ENCODE measurements around the gene DENND2A. TPM values are rescaled to one million over a fixed set of nuclear protein-coding genes. Genes with fewer than 3 reads are reported as not detected.

The DENND2A gene
- total RNA-seq, 1 experiment from 2014 or later: 7.3 TPM

DNA sequence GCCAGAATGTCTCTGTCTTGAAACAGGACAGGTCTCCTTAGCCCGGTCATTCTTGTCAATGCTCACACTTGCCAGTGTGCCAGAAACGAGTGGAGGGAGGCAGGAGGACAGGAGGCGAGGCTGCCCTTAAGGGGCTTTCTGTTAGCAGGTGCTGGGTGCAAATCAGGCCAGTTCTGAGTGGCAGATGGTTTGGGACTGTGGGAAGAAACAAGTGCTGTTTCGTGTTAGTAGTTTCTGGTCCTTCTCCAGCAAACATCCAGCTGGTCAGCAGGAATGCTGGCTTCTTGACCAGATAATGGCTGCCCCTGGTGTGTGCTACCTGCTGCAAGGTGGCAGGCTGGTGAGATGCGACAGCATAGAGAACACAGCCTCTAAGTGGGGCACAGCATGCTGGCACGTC lies 47.7 kb upstream of the DENND2A start:
- Mint-ChIP-seq H3K27ac (peak overlapping the region in 2 of 3 experiments; percentile 39 to 86; a peak in 3 of 7 replicates), H3K27me3 (ENCODE audit: low read depth) (no peaks in the 10 kb centered on the region; the same call in 1 of the 2 replicates), H3K4me3 (no peak overlapping the region), H3K4me1 (peaks cover 0 to 7% of the 10 kb centered on the region in 2 experiments; a peak in 2 of 4 replicates), H3K36me3 (ENCODE audit: insufficient read depth in 1 of 3, low read depth in 3 of 3) (peaks cover 0 to 10% (median 3%) of the 10 kb centered on the region in 3 experiments; a peak in 3 of 7 replicates), H3K9me3 (no peaks in the 10 kb centered on the region)
- H3K27me3 ChIP-seq (ENCODE audit: insufficient read depth, low read length): no peaks in the 10 kb centered on the region
- H3K27ac ChIP-seq (ENCODE audit: insufficient read length, low read depth, low read length): no peak overlapping the region
- no peak overlapping the region for H3K9ac ChIP-seq (ENCODE audit: extremely low read depth, insufficient read length, low read length)
- no peak overlapping the region for H3K14ac ChIP-seq (ENCODE audit: insufficient read depth, low read length)
- H2BK5ac ChIP-seq (ENCODE audit: insufficient read length, low read length): no peak overlapping the region
- H3K23me2 ChIP-seq (ENCODE audit: insufficient read length, low read depth, low read length, poor library complexity, severe bottlenecking): no peaks in the 10 kb centered on the region
- no peak overlapping the region for H3T11ph ChIP-seq (ENCODE audit: low read length)
- no peak overlapping the region for H4K8ac ChIP-seq (replicated peaks; ENCODE audit: insufficient read length, low read depth, low read length)
- no peaks in the 10 kb centered on the region for H3K79me2 ChIP-seq (ENCODE audit: insufficient read depth, low read length)
- no peak for DNase-seq
- H2AK5ac ChIP-seq (ENCODE audit: insufficient read length, low read length): no peak overlapping the region
- no peak overlapping the region for H4K91ac ChIP-seq (ENCODE audit: insufficient read length, low read depth, low read length)
- TF ChIP-seq CTCF (conservative IDR thresholded peaks at IDR 0.05): no peak
- H2BK20ac ChIP-seq (ENCODE audit: low read depth, low read length, poor library complexity, severe bottlenecking): no peak overlapping the region
- H4K5ac ChIP-seq (ENCODE audit: insufficient read length, low read depth, low read length): no peak overlapping the region
- H2BK12ac ChIP-seq (ENCODE audit: insufficient read length, low read depth, low read length): no peak overlapping the region
- H3K56ac ChIP-seq (ENCODE audit: insufficient read length, low read depth, low read length): no peak overlapping the region
- no peak overlapping the region for H3K23ac ChIP-seq (ENCODE audit: insufficient read length, low read depth, low read length)
- H4K20me1 ChIP-seq (ENCODE audit: control insufficient read depth, insufficient read depth, insufficient read length): no peaks in the 10 kb centered on the region
- no peak overlapping the region for H2AFZ ChIP-seq (ENCODE audit: low read length)
- no peak overlapping the region for H3K4me2 ChIP-seq (ENCODE audit: insufficient read depth, insufficient read length, low read length)
- no peak overlapping the region for H2BK15ac ChIP-seq (ENCODE audit: low read depth, low read length)
- no peak overlapping the region for H3K18ac ChIP-seq (ENCODE audit: insufficient read length, low read depth, low read length)
- no peaks in the 10 kb centered on the region for H3K9me3 ChIP-seq (ENCODE audit: control insufficient read depth, low read depth, low read length)
- WGBS (ENCODE audit: extremely low coverage, insufficient read length, low lambda C conversion rate): no CpG with 5 or more reads among the region's 6 CpGs
- H3K79me1 ChIP-seq (ENCODE audit: insufficient read depth, low read depth, low read length, poor library complexity, severe bottlenecking): no peaks in the 10 kb centered on the region
- no peak overlapping the region for H2BK120ac ChIP-seq (ENCODE audit: low read depth, low read length, poor library complexity, severe bottlenecking)
- H3K4me1 ChIP-seq (ENCODE audit: insufficient read depth, low read length): no peaks in the 10 kb centered on the region
- no peak overlapping the region for H3K4ac ChIP-seq (ENCODE audit: low read depth, low read length)
